Stimulated activated CD4-positive, alpha-beta T cell treated with anti-CD3 and anti-CD28 coated beads, Interleukin-4, amount 100 ng/mL, for 24 hours (primary cell): ENCODE measurements around the gene CAMK1D.
"Not testable (repeated sequence)": the region's sequence is repeated elsewhere in the genome, so short reads cannot be mapped to it uniquely, and the experiment has no call there.

ENCODE experiments used
- DNase-seq: peaks from one replicate; pipeline ENCODE4 v3.0.0-alpha.2; 2020

The CAMK1D gene

DNA sequence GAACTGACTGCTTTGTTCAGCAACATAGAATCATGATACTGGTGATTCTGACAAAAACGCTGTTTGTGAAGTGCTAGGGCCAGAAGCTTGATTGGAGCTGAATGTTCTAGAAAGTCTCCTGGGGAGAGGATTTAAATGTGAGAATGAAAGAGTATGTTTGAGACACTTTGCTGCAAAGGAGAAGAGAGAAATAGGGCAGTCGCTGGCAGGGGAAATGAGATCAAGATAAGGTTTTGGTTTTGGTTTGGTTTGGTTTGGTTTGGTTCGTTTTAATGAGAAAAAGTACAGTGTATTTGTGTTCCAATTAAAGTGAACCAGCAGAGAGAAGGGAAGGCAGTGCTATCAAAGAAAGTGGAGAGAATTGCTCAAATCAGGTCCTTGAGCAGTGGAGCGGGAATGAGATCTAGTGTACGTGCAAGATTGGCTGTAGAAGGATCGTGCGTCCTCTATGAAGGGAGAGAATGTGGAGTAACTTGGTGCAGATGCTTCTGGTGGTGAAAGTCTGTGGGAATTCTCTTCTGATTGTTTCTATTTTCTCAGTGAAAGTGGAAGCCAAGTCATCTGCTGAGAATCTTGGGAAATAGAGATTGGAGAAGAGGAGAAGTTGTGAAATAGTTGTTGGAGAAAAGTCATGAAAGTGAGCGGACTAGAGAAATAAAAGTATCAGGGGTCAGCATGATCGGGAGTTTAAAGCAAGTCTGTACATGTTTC is 381.6 kb downstream of the CAMK1D start:
- no peak for DNase-seq

DNA sequence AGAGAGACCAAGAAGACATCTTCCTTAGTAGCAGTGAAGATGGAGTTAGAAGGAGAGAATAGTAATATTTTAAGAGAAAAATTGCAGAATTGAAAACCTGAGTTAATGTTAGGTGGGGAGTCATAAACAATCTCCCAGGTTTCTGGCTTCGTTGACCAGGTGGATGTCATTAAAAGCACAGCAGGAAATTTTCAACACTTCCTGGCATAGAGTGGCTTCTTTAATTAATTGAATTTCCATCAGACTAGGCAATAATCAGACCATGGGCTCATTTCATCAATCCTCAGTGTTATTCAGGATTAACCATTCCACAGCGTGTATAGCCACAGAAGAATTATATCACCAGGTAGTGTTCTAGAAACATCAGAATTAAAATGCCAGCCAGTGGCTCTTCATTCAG is 383.9 kb downstream of the CAMK1D start:
- DNase-seq: no peak

DNA sequence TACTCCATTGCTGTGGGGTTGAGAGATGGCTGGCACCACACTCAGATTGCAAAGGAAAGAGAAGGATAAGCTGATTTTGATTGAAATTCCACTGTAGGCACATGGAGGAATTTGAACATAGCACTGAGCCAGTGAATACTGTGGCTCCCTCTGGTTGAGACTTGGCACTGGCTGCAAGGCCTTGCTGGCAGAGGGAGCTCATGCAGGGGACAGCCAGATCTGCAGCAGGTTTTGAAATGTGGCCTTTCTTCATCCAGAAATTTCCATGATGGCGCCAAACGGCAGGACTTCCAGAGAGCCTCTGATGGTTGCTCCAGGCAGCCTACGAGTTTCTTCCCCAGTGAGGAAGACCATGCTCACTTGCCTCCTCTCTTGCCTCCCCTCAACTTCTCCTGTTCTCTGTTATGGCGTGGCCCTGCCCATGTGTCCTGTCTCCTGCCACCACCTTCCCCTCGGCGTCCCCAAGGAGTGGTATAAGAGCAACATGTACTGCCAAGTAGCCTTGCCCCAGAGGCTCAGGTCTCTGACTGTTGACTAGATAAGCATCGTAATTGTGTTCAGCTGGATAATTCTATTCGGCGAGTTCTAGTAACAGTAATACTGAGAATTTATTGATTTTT is 386.6 kb downstream of the CAMK1D start:
- DNase-seq: no peak

DNA sequence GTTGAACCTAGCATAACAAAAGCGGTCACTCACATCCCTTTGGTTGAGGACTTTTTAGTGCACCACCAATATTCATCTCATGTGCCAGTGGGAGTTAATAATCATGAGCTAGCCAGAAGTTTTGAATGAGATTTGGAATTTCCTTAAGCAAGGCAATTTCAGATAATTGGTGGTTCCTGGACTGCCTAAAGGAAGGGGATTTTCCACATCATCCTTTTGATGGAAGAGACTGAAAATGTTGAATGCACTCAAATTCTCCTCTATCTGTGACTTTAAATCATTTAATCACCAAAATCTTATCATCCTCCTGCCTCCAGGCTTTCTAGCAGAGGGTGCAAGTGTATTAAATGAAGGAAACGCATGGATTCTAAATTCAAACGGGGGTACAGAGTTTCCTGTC is 391.5 kb downstream of the CAMK1D start:
- DNase-seq: no peak

DNA sequence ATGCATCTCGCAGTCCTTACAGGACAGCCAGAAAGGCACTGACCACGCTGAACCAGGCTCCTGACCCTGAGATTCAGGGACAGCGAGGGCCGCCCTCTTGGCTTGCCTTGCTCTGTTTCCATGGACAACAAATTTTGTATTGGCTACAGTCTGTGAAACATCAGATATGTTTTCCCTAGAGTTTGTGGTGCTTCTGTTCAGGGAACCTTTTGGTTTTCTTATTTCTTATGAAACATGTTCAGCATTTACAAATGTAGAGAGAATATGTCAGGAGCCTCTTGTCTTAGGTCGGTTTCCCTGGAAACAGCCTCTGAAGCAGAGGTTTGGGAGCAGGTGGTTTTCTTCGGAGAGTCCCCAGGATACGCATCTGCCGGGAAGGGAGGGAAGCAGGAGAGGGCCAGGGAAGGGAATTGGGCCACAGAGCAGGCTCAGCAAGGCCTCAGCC is 392.0 kb downstream of the CAMK1D start:
- no peak for DNase-seq

DNA sequence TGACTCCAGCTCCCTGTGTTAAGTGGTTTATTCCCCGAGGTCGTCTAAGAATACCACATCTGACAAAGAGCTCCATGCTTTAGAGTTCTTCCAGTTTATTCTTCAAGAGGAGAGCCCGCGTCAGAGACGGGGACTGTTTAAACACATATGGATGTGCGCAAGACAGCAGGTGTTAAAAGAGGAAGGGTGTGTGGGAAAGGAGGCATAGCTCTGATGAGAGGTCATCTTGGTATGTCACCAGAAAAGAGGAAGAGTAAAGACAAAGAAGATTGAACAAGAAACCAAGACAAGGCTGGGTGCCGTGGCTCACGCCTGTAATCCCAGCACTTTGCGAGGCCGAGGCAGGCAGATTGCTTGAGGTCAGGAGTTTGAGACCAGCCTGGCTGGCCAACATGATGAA is 393.4 kb downstream of the CAMK1D start:
- DNase-seq: no peak

DNA sequence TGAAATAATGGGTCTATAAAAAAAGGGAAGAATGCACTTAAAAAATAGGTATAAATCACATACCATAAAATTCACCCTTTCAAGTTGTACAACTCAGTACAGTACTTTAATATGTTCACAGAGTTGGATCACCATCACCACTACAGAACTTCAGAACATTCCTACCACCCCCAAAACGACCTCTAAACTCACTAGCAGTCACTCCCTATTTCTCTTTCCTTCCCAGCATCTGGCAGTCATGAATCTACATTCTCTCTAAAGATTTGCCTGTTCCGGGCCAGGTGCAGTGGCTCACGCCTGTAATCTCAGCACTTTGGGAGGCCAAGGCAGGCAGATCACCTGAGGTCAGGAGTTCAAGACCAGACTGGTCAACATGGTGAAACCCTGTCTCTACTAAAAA is 394.1 kb downstream of the CAMK1D start:
- not testable (repeated sequence) for DNase-seq

DNA sequence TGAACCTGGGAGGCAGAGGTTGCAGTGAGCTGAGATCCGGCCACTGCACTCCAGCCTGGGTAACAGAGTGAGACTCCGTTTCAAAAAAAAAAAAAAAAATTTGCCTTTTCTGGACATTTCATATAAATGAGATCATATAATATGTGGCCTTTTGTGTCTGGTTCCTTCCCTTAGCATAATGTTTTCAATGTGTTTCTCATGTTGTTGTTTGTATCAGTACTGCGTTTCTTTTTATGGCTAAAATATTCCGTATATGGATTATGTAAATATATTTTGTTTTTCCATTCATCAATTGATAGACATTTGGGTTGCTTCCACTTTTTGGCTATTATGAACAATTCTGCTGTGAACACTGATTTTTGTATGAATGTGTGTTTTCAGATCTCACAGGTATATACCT is 394.6 kb downstream of the CAMK1D start:
- DNase-seq: no peak

DNA sequence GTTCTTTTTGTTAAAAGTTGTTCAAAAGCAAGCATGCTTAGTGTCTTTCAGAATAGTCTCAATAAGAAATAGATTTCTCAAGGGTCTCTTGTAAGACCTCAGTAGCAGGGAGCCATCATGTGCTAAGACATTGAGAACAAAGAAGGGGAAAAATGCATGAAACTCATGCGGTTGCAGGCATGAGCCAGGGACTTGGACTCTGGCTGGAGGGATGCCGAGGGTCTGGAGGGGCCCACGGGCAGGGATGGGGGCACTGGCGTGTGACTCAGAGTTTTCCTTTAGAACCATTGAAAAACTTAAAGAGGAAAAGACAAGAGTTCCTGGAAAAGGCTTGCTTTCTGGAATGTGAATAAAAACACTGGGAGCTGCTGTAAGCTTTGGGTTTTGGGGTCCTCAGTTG is 398.8 kb downstream of the CAMK1D start:
- DNase-seq: no peak

DNA sequence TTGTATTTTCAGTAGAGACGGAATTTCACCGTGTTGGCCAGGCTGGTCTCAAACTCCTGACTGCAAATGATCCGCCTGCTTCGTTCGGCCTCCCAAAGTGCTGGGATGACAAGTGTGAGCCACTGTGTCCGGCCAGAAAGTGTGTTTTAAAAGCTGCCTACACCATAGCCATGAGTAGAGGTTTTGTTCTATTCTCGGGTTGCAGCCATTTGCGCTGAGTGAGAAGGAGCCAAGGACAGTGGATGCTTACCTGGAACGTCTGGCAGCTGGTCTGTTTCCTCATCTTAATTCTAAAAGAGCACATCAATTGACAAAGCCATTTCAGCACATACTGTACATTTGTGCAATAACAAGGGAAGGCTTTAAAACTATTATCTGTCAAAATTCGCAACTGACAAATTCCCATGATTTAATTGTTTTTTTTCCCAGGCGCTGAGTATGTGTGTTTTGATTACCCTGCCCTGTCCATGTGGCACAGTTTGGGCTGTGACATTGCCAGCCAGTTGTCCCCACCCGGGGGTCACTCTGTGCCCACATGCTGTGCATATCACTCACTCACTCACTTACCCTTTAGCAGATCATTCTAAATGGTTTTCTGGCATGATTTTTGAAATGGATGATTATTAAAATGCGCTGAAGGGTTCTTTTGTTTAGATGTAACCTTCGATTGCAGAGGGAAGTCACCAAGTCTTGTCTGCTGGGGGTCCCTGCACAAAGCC is 400.6 kb downstream of the CAMK1D start:
- no peak for DNase-seq

DNA sequence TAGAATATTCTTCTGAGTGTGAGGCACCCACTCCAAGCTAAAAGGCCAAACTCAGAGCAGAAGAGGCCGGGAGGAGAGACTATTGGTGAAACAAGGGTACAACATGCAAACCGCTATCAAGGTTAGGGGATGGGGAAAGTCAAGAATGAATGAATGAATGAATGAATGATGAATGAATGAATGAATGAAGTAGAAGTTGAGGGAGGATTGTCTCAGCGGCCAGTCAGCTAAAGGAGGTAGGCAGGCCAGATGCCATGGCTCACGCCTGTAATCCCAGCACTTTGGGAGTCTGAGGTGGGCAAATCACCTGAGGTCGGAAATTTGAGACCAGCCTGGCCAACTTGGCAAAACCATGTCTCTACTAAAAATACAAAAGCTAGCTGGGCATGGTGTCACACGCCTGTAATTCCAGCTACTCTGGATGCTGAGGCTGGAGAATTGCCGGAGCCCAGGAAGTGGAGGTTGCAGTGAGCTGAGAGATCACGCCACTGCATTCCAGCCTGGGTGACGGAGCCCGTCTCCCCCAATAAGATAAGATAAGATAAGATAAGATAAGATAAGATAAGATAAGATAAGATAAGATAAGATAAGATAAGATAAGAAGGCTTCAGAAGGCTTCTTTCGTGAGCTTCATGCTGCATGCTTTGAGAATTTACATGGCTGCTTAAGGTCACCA is 401.3 kb downstream of the CAMK1D start:
- no peak for DNase-seq

DNA sequence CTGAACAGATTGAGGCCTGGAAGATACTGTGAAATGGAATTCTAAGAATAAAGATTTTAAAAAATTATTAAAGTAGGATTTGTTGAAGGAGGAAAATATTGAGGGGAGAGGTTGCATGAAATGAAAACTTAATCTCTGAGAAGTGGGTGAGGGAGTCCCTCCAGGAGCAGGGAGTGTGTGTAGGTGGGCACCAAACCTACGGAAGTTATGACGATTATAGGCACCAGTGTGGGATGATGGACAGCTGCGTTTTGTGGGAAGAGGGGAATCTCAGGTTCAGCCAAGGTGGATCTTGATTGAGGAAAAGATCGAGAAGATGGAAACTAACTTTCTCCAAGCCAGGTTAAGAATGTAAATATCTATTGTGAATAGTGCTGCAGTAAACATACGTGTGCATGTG is 405.7 kb downstream of the CAMK1D start:
- no peak for DNase-seq

DNA sequence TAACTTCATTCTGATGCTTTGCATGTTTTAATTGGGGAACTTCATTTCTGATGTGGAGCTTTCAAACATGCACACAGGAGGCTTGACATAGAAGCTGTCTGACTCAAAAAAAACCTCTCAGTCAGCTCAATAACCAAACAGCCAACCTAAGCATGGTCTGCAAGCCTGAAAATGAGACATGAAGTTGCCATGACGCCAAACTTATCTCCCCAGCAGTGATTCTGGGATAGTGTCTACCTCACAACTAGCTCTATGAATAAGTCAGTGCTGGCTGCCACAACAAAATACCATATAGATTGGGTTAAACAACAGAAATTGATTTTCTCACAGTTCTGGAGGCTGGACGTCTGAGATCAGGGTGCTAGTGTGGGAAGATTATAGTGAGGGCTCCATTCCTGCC is 408.0 kb downstream of the CAMK1D start:
- DNase-seq: no peak

DNA sequence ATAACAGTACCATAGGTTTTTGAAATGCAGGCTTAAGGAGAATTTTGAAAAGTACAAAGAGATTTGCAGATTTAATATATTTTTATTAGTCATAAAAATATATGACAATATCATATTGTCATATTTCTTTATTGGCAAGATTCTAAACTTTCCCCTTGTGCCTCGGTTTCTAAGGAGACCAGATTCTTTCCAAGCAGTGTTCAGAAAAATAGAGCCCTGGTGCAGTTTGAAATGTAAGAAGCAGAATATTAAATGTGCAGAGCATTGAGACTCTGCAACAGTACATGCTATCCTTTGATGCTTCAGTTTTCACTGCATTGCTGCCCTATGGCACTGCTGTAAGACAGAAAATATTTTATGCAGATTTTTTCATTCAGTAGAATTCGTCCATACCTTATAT is 408.9 kb downstream of the CAMK1D start:
- no peak for DNase-seq

DNA sequence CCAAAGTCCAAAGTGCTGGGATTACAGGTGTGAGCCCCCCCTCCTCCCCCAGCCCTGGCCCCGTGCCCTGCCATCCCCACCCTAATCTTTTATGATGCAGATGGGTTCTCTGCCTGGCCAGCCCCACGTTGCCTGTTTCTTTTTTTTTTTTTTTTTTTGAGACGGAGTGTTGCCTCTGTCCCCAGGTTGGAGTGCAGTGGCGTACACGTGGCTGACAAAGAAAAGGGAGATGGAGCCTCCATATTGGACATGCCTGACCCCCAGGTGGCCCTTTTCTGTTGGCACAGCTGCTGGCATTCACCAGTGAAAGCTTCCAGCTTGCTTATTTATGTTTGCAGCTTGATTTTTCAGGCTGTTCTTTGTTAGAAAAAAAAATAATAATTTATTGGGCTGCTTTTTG is 416.9 kb downstream of the CAMK1D start:
- DNase-seq: no peak

DNA sequence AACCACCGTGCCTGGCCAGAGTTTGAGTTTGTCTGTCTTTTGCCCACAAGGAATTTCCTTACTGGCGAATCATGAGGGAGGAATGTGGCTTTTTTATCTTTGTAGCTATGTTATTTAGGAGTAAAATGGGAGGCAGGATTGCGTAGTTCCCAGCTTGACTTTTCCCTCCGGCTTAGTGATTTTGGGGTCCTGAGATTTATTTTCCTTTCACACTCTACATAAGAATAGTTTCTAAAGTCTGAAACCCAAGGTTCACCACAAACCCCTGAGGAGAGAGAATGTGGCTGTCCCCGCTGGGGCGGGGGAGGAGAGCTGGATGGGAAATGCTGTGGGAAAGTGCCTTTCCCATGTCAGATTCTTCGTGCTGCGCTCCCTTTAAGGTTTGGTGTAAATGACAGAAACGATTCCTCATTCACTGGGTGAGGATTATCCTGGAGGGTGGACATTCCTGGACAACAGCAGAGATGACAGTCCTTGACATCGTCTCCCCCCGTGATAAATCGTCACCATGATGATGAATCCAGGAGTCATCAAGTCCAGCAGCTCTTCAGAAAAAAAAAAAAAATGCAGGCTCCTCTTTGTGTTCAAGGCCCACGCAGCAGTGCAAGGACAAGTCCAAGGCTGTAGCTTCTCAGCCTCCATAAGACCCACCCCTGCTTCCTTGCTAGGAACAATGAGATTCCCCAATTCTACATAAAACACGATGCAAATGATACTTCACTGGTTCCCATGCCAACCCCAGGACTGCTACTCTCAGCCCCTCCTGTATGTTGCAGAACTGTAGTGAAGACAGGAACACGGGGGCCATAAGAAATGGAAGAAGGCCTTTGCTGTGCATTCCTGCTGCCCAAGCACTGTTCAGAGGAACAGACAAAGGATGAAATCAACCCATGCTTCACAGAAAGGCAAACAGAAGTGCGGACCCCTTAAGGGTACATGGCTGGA is 419.1 kb downstream of the CAMK1D start:
- no peak for DNase-seq

DNA sequence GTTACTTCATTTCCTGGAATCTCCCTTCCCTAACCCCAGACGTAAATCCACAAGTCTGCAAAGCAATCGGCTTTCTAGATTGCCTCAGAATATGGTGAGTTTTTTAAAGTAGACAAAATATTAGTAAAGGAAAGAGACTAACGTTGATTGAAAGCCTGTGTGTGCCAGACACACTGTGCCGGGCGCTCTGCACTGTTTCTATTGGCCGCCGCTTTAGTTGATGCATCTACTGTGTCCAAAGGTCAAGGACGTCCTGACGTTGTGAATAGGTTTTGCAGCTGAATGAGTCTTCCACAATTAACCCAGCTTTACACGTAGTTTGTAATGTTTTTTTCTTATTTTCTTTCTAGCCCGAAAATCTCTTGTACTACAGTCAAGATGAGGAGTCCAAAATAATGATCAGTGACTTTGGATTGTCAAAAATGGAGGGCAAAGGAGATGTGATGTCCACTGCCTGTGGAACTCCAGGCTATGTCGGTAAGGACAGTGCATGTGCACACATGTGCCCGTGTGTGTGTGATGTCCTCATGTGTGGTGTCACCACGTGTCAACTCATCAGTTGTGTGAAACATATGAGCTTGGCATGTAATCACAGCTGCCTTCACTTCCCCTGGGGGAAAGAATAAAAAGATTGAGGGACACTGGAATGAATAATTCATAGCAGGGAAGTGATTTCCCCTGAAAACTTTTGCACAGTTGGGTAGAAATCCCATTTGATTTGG is 420.1 kb downstream of the CAMK1D start:
- DNase-seq: no peak

DNA sequence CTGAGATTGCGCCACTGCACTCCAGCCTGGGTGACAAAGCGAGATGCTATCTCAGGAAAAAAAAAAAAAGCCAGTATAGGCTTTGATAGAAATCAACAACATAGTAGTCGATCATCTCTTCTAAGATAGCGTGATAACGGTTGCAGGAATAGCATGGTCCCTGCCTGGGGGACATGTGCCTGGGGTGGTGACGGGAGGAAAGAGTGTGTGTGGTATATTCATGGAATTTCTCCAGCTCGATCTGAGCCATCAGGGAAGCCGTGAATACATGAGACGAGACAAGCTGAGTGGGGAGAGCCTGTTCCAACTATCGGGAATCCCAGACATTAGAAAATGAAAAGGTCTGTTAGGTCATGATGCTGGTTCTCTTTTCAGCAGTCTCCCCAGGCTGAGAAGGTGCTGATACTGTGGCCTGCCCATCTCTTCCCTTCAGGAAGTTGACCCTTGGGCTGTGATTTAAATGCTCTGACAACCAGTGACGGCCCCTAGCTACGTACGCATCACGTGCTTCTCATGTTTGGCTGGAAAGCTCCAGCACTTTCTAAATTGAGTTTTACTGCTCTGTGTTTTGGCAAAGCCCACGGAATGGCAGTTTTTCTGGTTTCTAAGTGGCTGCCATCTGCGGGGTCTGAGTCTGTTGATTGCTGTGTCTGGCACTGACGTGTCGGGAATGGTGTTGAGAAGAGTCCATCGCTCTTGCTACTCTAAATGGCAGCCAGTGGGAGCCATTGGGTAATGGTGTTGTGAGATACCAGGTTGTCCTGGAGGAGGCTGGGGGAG is 422.8 kb downstream of the CAMK1D start:
- no peak for DNase-seq

DNA sequence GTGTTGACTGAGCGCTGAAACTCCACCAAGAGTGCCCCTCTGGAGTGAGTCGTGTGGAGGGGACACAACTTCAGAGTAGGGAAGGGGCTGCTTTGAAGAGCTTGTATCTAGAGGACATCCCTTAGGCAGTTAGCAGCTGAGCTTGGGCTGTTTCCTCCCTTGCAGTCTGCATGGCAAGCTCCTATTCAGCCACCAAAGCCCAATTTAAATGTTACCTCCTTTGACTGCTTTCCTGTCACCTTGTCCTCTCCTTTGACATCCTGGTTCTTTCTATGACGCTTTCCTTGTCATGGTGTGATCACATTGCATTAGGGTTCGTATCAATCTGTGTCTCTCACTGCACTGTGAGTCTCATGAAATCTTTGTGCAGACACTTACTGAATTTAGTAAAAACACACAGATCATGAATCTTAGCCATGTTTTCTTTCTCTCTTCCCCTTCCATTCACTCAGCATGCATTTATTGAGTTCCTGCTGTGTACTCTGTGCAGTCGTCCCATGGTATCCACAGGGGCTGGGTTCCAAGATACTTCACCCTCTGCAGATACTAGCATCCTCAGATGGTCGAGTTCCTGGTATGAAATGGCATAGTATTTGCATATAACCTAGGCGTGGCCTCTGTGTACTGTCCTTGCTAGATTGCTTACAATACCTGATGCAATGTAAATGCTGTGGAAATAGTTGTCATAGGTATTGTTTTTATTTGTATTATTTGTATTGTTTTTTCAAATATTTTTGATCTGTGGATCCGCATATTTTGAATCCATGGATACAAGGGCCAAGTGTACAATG is 423.6 kb downstream of the CAMK1D start:
- no peak for DNase-seq
